Pancreas (tissue), 10 donors: ENCODE measurements around the gene KLHL25. TPM values are rescaled to one million over a fixed set of nuclear protein-coding genes. Genes with fewer than 3 reads are reported as not detected.
A peak's percentile ranks its signal among the peaks of the same experiment; 100 is the strongest.

Experiments
- ATAC-seq, 4 donors: fragments of 200-7000 bp; cut with Tn5 transposase; one replicate each; pipeline versions ENCODE4 v1.8.0 to v1.9.1; 2020; ENCODE audit warnings: mild to moderate bottlenecking in 4 of 4, moderate library complexity in 4 of 4
- DNase-seq, 6 donors: peaks; one replicate each; pipeline ENCODE4 v3.0.0-alpha.2; 2020
- FAIRE-seq: peaks from 2 replicates; lab custom pipeline; 2012; peaks lifted over from hg19 to GRCh38; lab: Jason Lieb, UNC
- H3K27ac ChIP-seq, 4 donors: fragments of 200-600 bp; sonication (generic); 1 replicate in 3 of 4; 2 replicates in 1 of 4; pipeline versions ENCODE4 v1.5.0 to v1.8.0; 2020
- H3K27me3 ChIP-seq, 4 donors: fragments of 200-600 bp; one replicate each; pipeline ENCODE4 v1.8.0; 2021
- H3K36me3 ChIP-seq, 3 donors: fragments of 200-600 bp; sonication (generic) in 1 of 3; one replicate each; pipeline versions ENCODE4 v1.5.0 to v1.8.0; 2020 to 2021
- H3K4me1 ChIP-seq, 3 donors: fragments of 200-600 bp; one replicate each; pipeline ENCODE4 v1.8.0; 2021
- H3K4me3 ChIP-seq, 4 donors: fragments of 200-600 bp; sonication (generic) in 2 of 4; one replicate each; pipeline versions ENCODE4 v1.5.0 to v1.8.0; 2020 to 2021
- H3K9me3 ChIP-seq, 4 donors: fragments of 200-600 bp; one replicate each; pipeline ENCODE4 v1.8.0; 2021
- WGBS, 2 donors: extraction: QIAGEN DNeasy Blood & Tissue Kit; methylation state at CpG; one replicate each; pipeline ENCODE4 v1.1.7; 2013; 5-methylcytosine and 5-hydroxymethylcytosine counted together
- intact Hi-C, 3 donors: fragments of 100-400 bp; cut with DNase I; formaldehyde crosslinking; loops; one replicate each; pipeline versions ENCODE4 v1.11.1 to v1.14.2; 2022
- polyA plus RNA-seq, 2 donors: library from polyadenylated mRNA; stranded (reverse); fragments of 200-250 nt; gene quantifications; one replicate each; pipeline ENCODE4 v1.2.3, GENCODE V29; 2013
- total RNA-seq, 6 donors: library from RNA; stranded (reverse); fragmentation: NEBNext Ultra II Directional in 4 of 6; extraction: Animal tissue kit (Norgen Biotek cat#: 25700) in 4 of 6; gene quantifications; one replicate each; pipeline versions ENCODE4 v1.2.1 to v1.2.4, GENCODE V29; 2021 to 2023
- TF ChIP-seq, protein P1 (sequence below), 4 donors: fragments of 200-600 bp; sonication (generic) in 3 of 4; IDR thresholded peaks; one replicate each; pipeline versions ENCODE4 v1.5.0 to v1.8.0; 2021; ENCODE audit warnings: antibody characterized with exemption in 4 of 4
- donor health status: healthy with polysubstance abuse.
- donor health status: DM: no; HTN: no; CAD: no; lungs with moderate emphysema.
- donor health status: DM: no; HTN: no; CAD: no.
- donor health status: control.
- donor health status: control.
- donor health status: Bipolar disorder and iron deficiency.
- donor health status: DM: yes; HTN: yes; CAD: no.
- donor health status: DM: no; HTN: no; CAD: no.
- donor health status: DM: no; HTN: no; CAD: no.
- donor health status: DM: yes; HTN: yes; CAD: no.

Gene KLHL25
- total and polyA plus RNA-seq, 8 donors, result 0.93 to 3.3 (median 2.0) TPM

DNA sequence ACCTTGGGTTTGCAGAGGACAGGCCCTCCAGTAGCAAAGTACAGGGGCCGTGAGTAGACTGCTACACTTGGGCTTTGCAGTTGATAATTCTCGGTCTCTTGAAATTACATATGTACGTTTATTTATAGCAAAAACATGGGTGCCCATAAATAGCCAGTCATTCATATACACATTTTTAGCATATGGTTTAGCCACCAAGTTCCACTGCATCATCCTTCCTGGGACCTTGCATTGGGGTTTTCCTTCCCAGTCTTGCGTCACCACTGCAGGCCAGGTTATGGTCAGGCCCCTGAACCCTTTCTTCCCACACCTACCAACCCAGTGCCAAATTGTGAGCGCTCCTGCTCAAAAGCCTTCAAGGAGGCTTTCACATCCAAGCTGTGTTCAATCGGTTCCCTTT, 12.7 kb downstream of the KLHL25 start:
- WGBS, 2 donors, result 89 to 91% methylated on average over 6 of the region's 6 CpGs
- intact Hi-C loops, result no loop called here
- TF ChIP-seq, protein P1, sequence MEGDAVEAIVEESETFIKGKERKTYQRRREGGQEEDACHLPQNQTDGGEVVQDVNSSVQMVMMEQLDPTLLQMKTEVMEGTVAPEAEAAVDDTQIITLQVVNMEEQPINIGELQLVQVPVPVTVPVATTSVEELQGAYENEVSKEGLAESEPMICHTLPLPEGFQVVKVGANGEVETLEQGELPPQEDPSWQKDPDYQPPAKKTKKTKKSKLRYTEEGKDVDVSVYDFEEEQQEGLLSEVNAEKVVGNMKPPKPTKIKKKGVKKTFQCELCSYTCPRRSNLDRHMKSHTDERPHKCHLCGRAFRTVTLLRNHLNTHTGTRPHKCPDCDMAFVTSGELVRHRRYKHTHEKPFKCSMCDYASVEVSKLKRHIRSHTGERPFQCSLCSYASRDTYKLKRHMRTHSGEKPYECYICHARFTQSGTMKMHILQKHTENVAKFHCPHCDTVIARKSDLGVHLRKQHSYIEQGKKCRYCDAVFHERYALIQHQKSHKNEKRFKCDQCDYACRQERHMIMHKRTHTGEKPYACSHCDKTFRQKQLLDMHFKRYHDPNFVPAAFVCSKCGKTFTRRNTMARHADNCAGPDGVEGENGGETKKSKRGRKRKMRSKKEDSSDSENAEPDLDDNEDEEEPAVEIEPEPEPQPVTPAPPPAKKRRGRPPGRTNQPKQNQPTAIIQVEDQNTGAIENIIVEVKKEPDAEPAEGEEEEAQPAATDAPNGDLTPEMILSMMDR (IDR thresholded peaks at IDR 0.05), result no peak
- Histone ChIP-seq H3K9me3 (no peaks in the 10 kb centered on the region), H3K4me1 (peaks cover 0 to 13% (median 6%) of the 10 kb centered on the region in 3 donors), H3K27ac (no peak overlapping the region), H3K4me3 (no peak overlapping the region), H3K36me3 (no peaks in the 10 kb centered on the region), H3K27me3 (no peaks in the 10 kb centered on the region)
- ATAC-seq (no peak), FAIRE-seq (no peak), DNase-seq (peak in 1 of 6 donors; percentile 1)

DNA sequence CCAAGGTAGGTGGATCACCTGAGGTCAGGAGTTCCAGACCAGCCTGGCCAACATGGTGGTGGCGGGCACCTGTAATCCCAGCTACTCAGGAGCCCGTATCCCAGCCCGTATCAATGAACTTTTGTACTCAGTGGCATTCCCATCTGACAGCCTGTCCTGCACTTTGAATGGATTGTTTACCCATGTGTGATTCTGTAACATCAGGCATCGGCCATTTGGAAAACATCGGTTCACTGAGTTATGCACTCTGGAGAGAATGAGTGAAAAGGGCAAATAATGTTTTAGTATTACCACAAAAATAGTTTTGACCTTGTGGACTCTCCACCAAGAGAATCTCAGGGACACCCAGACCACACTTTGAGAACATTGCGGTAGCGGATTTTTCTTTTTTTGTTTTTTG, 13.6 kb downstream of the KLHL25 start:
- H3K4me1 ChIP-seq, result peaks cover 0 to 5% (median 0%) of the 10 kb centered on the region in 3 donors
- H3K27me3 ChIP-seq, result no peaks in the 10 kb centered on the region
- no peaks in the 10 kb centered on the region for H3K36me3 ChIP-seq
- intact Hi-C loops, result no loop called here
- no peak for FAIRE-seq
- no peak overlapping the region for H3K27ac ChIP-seq
- ATAC-seq, result no peak
- no peak for DNase-seq
- TF ChIP-seq, protein P1 (IDR thresholded peaks at IDR 0.05), result no peak
- H3K9me3 ChIP-seq, result no peaks in the 10 kb centered on the region
- WGBS, 2 donors, result 69 to 75% methylated on average over 7 of the region's 7 CpGs
- H3K4me3 ChIP-seq, result no peak overlapping the region

DNA sequence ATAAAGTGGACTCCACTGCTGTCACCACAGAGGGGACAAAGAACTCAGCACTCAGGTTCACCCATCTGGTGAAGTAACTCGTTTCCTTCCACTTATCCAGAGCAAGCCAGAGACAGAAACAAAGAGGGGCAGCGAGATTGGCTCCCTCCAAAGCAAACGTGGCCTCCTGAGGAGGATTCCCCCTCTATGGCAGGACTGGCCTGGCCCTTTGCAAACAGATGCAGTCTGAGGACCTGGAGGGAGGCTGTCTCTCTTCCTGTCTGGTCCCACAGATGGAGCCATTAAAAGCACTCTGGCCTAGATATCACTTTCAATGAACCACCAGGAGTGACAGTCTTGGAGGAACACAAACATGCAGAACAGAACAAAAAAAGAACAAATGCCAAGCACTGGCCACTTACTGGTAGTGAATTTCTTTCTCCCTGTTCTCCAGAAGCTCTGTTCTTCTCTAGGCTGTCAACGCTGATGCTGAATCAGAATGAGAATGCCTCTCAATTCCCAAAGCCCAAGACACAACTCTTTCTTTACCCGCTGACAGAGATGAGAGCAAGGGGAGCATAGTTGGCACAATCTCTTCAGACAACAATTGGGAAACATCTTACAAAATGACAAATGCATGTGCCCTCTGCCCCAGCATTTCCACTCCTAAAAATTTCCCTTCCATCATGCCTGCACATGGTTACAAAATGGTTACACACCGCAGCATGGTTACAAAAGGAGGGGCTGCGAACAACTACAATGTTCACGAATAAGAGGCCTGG, 14.3 kb downstream of the KLHL25 start:
- intact Hi-C loops, result no loop called here
- ATAC-seq (no peak), FAIRE-seq (no peak), DNase-seq (no peak)
- Histone ChIP-seq H3K4me3 (no peak overlapping the region), H3K4me1 (peaks cover 0 to 2% (median 0%) of the 10 kb centered on the region in 3 donors), H3K27ac (no peak overlapping the region), H3K36me3 (no peaks in the 10 kb centered on the region), H3K27me3 (no peaks in the 10 kb centered on the region), H3K9me3 (no peaks in the 10 kb centered on the region)
- 89 to 91% methylated on average over 8 of the region's 8 CpGs for WGBS, 2 donors
- TF ChIP-seq, protein P1 (IDR thresholded peaks at IDR 0.05), result no peak

DNA sequence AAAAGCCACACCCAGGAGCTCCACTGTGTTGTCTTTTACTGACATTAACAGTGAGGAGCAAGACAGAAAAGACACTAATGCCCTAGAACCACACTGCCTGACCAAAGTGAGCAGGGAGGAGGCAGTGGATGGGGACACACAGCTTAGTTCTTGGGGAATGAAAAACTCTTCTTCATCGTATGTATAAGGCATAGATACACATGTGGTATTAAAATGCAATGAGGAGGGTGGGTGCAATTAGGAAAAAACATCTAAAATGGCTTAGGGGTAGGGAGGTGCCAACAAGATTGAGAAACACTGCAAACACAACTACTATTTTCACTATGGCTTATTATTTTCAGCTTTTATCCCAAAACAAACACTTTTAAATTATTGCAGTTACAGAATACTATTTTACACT, 15.5 kb downstream of the KLHL25 start:
- intact Hi-C loops, result no loop called here
- DNase-seq (no peak), ATAC-seq (no peak), FAIRE-seq (no peak)
- H3K9me3 ChIP-seq, result no peaks in the 10 kb centered on the region
- H3K27me3 ChIP-seq, result no peaks in the 10 kb centered on the region
- peaks cover 0 to 2% (median 0%) of the 10 kb centered on the region in 3 donors for H3K4me1 ChIP-seq
- no peak overlapping the region for H3K4me3 ChIP-seq
- no peak overlapping the region for H3K27ac ChIP-seq
- TF ChIP-seq, protein P1 (IDR thresholded peaks at IDR 0.05), result no peak
- H3K36me3 ChIP-seq, result no peaks in the 10 kb centered on the region
- WGBS, 2 donors, result 94 to 100% methylated on average over 1 of the region's 1 CpG
